HL-60/S4 treated with retinoic acid at 250 ng/mL for 4 days and 3 days (cell line): ENCODE measurements around the gene SNX5.

Experiments
- in situ Hi-C: fragments of 300-500 bp; cut with MboI; formaldehyde crosslinking; loops from 2 replicates; pipeline ENCODE4 v1.7.0; 2022; ENCODE audit warnings: low sequenced_read_pairs

Gene SNX5

DNA sequence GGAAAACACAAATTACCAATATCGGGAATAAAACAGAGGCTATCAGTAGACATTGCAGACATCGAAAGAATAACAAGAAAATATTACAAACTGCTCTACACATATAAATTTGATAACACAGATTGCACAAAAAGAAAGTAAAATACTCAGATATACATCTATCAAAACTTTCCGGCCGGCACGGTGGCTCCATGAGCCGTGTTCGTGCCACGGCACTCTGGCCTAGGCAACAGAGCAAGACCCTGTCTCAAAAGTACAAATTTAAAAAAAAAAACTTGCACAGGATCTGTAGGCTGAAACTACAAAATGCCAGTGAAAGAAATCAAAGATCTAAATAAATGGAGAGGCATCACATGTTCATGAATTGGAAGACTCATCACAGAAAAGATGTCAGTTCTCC, 49.4 kb downstream of the SNX5 start:
- in situ Hi-C loops = loop anchor here (25.0 kb wide), 1 partner anchor 382 kb away; the partner anchor contains the start of gene BFSP1

DNA sequence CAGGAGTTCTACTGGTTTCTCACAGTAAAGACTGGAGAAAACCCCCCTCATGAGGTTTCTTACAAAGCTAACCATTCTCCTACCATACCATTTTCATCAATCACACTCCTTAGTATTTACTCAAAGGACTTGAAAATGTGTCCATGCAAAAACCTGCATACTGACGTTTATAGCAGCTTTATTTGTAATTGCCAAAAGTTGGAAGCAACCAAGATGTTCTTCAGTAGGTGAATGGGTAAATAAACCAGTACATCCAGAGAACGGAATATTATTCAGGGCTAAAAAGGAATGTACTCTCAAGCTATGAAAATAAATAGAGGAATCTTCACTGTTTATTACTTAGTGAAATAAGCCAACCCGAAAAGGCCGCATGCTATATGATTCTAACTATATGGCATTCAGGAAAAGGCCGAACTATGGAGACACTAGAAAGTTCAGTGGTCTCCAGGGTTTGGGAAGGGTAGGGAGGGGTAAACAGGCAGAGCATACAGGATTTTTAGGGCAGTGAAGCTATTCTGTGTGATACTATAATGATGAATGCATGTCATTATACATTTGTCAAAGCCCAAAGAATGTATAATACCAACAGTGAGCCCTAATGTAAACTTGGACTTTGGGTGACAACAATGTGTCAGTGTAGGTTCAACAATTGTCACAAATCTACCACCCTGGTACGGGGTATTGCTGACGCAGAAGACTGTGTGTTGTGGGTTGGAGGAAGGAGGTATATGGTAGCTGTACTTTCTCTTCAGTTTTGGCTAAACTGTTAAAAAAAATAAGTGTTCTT, 50.6 kb downstream of the SNX5 start:
- in situ Hi-C loops = loop anchor here (25.0 kb wide), 1 partner anchor 381 kb away; the partner anchor contains the start of gene BFSP1

DNA sequence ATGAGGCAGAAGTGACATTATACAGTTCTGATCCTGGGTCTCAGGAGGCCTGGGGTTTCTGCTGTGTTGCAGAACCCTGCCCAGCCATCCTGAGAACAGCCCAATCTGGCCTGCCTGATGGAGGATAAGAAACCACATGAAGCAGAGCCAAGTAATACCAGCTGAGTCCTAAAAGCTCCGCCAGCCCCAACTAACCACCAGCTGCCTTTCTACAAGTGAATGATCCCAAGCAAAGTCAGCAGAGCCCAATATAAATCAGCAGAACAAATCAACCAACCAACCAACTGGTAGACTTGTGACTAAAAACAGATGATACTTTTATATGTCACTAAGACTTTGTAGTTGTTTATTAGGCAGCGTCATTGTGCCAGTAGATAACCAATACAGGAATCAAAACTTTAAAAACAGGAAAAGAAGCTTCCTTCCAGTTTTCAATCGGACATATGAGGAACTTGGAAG, 52.1 kb downstream of the SNX5 start:
- in situ Hi-C loops = loop anchor here (25.0 kb wide), 1 partner anchor 379 kb away; the partner anchor contains the start of gene BFSP1

DNA sequence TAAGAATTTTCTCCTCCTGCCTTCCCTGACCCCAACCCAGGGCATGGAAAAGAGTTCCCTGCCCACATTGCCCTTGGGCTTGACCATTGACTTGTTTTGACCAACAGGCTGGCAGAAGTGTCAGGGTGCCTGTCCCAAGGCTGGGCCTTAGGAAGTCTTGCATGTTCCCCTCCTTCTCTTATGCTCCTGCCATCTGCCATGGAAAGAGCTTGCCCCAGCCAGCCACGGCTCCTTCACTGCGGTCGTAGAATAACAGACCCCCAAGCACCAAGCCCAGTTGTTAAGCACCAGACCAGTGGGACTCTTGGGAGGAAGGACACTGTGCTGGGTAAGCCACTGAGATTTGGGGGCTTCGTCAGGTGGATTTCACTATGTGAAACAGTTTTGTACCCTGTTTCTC, 53.6 kb downstream of the SNX5 start:
- in situ Hi-C loops = loop anchor here (25.0 kb wide), 1 partner anchor 378 kb away; the partner anchor contains the start of gene BFSP1

DNA sequence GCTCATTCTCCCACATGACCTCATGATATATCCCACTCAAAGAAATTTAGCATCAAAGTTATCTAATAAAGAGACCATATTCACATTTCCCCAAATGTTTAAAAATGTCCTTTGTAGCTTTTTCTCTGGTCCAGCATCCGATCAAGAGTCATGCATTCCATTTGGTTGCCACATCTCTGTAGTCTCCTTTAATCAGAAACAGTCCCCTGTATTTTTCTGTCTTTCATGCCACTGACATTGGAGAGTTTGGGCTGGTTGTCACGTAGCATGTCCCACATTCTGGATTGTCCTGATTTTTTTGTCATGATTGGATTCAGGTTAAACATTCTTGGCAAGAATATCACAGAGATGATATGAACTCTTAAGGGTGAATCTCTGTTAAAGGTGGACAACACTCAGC, 55.7 kb downstream of the SNX5 start:
- in situ Hi-C loops = loop anchor here (25.0 kb wide), 1 partner anchor 376 kb away; the partner anchor contains the start of gene BFSP1

DNA sequence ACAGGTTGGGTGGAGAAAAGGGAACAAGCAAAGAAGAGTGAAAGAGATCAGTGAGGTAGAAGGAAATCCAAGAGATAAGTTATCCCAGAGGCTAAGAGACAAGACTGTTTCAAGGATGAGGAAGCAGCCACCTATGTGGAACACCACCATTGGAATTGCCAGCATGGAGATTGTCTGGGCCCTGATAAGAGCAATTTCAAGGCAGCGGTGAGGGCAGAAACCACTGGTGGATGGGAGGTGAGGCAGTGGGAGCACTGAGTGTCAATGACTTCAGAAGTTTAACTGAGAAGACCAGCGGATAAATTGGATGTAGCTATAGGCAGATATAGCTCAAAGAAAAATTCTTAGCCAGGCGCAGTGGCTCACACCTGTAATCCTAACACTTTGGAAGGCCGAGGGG, 56.7 kb downstream of the SNX5 start:
- in situ Hi-C loops = loop anchor here (25.0 kb wide), 1 partner anchor 375 kb away; the partner anchor contains the start of gene BFSP1

DNA sequence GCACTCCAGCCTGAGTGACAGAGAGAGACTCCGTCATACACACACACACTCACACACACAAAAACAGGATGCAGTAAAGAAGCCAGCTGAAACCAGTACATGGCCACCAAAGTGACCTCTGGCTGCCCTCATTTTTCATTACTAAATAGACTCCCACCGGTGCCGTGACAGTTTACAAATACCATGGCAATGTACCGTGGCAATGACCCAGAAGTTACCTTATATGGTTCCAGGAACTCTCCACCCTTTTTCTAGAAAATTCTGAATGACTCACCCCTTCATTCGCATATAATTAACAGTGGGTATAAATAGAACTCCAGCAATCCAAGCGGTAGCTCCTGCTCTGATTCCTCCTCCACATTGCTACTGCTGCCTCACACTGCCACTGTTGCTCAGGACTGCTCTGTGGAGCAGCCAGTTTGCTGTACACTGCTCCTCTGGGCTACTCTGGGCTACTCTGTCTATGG, 57.7 kb downstream of the SNX5 start:
- in situ Hi-C loops = loop anchor here (25.0 kb wide), 1 partner anchor 374 kb away; the partner anchor contains the start of gene BFSP1

DNA sequence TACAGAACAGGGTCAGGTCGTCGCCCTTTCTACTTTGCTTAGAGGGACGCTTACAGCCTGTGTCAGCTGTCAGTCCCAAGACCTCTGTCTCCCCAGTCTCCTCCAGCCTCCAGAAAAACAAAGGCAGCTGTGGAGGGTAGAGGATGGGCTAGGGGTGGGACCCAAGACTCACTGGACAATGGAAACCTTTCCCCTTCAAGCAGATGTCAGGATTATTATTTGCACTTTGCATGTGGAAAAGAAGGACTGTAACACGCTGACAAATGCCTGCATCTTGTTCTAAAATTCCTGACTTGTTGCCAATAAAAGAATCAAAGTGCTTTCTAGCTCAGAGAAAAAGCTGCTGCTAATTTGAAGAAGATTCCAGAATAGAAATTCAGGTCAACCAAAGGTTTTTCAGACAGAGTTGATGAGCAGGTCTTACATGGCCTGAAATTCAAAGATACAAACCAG, 58.7 kb downstream of the SNX5 start:
- in situ Hi-C loops = loop anchor here (25.0 kb wide), 1 partner anchor 373 kb away; the partner anchor contains the start of gene BFSP1

DNA sequence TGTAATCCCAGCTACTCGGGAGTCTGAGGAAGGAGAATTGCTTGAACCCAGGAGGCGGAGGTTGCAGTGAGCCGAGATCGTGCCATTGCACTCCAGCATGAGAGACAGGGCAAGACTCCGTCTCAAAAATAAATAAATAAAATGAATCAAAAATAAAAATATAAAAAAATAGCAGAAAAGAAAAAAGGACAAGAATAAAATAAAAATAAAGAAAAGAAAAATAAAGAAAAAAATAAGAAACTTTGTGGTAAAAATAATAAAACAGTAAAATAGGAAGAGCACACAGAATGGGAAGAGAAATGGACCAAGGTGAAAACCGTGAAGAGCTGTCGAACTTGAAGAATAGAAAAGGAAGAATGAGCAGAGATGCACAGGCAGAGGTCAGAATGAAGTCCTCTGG, 63.0 kb downstream of the SNX5 start:
- in situ Hi-C loops = loop anchor here (25.0 kb wide), 1 partner anchor 368 kb away; the partner anchor contains the start of gene BFSP1

DNA sequence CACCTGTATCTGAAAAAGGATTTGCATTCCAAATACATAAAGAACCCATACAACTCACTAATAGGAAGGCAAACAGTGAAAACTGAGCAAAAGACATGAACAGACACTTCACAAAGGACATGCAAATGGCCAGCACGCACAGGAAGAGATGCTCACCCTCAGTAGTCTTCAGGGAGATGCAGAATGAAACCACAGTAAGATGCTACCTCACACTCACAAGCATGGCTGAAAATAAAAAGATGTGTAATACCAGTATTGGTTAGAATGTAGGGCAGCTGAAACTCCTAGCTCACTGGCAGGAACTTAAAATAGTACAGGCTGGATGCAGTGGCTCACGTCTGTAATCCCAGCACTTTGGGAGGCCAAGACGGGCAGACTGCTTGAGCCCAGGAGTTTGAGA, 64.6 kb downstream of the SNX5 start:
- in situ Hi-C loops = loop anchor here (25.0 kb wide), 1 partner anchor 367 kb away; the partner anchor contains the start of gene BFSP1

DNA sequence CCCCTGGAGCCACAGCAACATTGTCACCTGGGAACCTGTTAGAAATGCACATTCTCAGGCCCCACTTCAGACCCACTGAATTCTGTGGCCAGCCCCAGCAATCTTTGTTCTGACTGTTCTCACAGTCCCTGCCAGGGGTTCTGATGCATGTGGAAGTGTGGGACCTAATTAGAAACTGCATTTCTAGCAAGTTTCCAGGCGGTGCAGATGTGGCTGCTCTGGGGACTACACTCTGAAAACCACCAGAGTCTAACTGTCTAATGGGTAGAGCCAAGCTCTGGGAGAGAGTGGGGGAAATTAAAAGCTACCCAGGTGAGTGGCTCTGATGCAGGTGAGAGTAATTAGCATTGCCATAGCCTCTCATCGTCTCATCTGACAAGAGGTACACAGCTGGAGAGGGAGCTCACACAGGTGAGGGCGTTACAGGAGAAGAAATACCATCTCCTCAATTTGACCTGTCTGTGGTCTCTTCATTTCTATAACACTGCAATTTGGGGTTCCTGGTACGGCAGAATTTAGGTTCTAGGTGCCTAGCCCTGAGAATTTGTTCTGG, 66.0 kb downstream of the SNX5 start:
- in situ Hi-C loops = loop anchor here (25.0 kb wide), 1 partner anchor 365 kb away; the partner anchor contains the start of gene BFSP1

DNA sequence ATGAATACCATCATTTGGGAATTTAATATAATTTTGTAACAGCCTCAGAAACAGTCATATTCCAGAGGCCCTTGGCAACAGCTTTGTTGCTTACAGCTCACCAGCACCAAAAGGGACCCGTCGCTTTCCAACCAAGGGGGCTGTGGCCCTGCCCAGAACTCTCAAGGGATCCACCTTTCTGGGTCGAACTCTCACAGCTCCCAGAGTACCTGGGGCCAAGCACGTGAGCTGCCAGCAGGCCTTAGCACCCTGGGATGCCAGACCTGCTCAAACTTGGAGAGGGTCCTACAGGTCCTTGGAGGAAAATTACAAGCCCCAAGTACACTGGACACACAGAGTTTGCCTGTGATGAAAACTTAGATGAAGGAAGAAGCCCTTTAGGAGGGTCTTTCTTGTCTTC, 66.6 kb downstream of the SNX5 start:
- in situ Hi-C loops = loop anchor here (25.0 kb wide), 1 partner anchor 365 kb away; the partner anchor contains the start of gene BFSP1

DNA sequence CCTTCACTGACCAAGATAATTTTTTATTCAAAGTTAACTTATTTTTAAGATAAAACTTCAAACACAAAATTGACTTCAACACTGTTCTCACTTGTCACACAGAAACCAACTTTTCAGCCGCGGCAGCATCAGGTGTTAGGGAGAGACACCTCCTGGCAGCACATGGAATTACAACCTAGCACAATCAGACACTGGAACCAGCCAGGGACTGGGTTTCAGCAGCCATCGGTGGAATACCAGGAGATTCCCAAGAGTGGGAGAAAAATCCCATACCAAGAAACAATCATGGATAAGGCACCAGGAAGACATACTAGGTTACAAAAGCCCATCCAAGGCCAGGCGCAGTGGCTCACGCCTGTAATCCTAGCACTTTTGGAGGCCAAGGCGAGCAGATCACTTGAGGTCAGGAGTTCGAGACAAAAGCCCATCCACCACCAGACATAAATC, 70.0 kb downstream of the SNX5 start:
- in situ Hi-C loops = loop anchor here (25.0 kb wide), 1 partner anchor 211 kb away; the partner anchor contains the start of genes BANF2 and RRBP1

DNA sequence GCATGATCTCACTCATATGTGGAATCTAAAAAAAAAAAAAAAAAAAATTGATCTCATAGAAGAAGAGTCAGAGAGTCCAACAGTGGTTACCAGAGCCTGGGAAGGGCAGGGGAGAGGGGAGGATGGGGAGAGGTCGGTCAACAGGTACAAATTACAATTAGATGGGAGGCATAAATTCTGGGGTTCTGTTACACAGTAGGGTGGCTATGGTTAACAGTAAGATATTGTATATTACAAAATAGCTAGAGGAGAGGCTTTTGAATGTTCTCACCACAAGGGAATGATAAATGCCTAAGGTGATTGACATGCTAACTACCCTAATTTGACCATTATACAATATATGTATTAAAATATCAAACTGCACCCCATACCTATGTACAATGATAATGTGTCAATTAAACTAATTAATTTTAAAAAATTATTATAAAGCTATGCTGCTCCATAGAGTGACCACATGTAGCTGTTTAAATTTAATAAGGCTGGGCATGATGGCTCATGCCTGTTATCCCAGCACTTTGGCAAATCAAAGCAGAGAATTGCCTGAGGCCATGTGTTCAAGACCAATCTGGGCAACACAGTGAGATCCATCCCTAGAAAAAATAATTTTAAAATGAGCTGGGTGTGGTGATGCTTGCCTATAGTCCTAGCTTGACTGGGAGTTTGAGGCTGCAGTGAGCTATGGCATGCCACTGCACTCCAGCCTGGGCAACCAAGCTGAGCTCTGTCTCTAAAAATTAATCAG, 70.9 kb downstream of the SNX5 start:
- in situ Hi-C loops = loop anchor here (25.0 kb wide), 1 partner anchor 210 kb away; the partner anchor contains the start of genes BANF2 and RRBP1

DNA sequence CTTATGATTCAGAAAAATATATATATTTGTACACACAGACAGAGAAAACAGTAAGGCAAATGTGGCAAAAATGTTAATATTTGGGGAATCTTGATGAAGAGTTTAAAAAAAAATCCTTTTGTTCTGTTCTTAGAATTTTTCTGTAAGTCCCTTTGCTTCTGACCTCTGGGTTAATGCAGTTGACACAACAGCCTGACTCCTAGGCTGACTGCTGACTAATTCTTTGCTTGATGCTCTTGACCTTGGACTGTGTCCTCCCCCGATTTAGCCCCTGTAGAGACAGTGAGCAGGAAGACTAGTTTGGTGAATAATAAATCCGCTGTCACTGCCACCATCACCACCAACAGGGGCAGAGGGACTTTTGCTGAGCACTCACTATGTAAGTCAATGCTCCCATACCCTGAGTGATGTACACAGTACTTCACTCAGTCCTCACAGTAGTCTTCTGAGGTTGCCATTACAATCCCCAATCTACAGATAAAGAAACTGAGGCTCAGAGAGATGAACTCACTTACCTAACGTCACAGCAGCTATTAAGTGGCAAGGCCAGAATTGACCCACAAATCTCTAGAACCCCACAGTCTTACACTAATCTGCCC, 71.7 kb downstream of the SNX5 start:
- in situ Hi-C loops = loop anchor here (25.0 kb wide), 1 partner anchor 210 kb away; the partner anchor contains the start of genes BANF2 and RRBP1

DNA sequence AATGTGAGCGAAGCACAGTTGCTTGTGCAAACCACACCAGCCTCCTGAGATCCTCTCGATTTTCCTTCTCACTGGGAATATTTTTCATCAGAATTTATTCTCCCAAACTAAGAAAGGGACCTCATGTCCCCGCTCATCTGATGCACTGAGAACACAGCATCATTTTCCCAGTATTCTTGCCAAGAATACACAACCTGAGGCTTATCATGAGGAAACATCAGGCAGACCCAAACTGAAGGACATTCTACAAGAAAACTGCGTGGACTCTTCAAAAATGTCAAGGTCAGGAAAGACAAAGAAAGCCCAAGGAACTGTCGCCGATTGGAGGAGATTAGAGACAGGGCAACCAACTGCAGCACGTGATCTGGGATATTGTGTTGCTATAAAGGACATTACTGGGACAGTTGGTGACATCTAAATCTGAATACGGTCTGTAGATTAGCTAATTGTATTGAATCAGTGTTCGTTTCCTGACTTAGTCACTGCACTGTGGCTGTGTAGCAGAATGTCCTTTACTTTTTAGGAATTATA, 72.3 kb downstream of the SNX5 start:
- in situ Hi-C loops = loop anchor here (25.0 kb wide), 1 partner anchor 209 kb away; the partner anchor contains the start of genes BANF2 and RRBP1

DNA sequence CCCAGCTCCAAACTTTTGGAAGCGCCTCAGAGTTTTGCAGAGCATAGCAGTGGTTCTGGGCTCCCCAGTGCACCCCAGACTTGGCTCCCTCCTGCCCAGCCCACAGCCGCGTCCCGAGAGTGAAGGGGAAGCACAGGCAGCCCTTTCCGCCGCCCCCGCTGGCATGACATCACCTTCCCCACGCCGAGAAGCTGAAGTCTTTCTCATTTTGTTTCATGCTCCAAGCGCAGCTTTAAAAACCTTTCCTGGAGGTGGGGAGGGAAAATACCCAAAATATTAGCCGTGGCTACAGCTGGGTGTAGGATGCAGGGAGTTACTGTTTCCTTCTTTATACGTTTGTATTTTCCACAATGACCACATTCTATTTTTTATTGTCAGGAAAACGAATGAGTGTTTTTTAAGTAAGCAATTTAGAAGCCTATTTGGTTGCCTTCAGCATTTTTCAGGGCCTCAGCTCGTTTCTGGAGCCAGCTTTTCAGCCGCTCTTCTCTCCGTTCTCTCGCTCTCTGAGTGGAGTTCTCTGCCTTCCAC, 72.9 kb downstream of the SNX5 start:
- in situ Hi-C loops = loop anchor here (25.0 kb wide), 1 partner anchor 208 kb away; the partner anchor contains the start of genes BANF2 and RRBP1

DNA sequence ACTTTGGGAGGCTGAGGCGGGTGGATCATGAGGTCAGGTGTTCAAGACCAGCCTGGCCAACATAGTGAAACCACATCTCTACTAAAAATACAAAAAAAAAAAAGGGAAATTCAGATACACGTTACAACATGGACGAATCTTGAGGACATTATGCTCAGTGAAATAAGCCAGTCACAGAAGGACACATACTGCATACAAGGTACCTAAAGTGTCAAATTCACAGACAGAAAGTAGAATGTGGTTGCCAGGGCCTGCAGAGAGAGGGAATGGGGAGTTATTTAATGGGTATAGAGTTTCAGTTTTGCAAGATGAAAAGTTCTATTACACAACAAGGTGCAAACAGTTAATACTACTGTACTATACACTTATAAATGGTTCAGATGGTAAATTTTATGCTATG, 75.1 kb downstream of the SNX5 start:
- in situ Hi-C loops = loop anchor here (25.0 kb wide), 1 partner anchor 206 kb away; the partner anchor contains the start of genes BANF2 and RRBP1
